ENCODE results near the gene CHRD. TPM values are rescaled to one million over a fixed set of nuclear protein-coding genes. Genes with fewer than 3 reads are reported as not detected.

Gene CHRD
- total and polyA plus RNA-seq, 9 of the 15 experiments (the other 6 are each of a cell fraction or from before 2014, with no cell fraction given), result 0.11 to 1.3 (median 0.59) TPM; not detected in 3

DNA sequence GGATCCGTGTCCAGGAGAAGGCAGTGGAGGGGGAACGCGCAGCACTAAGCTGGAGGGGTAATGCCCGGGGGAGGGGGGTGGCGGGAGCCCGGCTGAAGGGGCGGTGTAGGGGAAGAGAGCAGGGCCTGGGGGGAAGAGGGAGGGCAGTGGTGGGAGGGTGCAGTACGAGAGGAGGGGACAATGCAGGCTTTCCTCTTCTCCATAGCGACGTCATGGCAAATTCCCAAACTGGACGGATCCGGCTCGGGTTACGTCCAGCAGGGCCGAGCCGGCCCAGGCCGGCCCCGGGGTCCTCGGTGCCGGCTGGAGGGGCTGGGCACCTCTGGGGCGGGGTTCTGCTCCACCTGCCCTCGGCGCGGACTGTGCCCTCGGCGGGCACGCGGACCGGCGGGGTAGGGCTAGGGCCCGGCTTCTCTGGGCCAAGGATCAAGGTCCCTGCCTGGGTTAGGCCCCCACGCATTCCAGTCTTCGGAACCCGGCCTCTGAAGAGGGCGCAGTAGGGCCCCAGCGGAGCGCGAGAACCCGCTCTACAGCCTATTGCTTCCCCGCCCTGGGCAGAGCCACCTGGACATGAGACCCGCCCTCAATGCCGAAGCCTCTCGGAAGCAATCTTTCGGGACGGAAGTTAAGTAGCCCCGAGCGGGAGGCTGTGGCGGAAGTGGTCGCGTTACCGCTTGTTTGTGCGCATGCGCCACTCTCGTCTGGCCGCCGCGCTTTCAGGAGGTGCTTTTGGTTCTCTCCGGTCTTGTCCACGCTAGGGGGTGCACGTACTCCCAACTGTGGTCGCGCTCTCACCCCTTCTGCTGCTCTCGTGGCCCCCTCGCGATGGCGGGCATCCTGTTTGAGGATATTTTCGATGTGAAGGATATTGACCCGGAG is 16.9 kb upstream of the CHRD start (continued):
- TF ChIP-seq, protein P1, sequence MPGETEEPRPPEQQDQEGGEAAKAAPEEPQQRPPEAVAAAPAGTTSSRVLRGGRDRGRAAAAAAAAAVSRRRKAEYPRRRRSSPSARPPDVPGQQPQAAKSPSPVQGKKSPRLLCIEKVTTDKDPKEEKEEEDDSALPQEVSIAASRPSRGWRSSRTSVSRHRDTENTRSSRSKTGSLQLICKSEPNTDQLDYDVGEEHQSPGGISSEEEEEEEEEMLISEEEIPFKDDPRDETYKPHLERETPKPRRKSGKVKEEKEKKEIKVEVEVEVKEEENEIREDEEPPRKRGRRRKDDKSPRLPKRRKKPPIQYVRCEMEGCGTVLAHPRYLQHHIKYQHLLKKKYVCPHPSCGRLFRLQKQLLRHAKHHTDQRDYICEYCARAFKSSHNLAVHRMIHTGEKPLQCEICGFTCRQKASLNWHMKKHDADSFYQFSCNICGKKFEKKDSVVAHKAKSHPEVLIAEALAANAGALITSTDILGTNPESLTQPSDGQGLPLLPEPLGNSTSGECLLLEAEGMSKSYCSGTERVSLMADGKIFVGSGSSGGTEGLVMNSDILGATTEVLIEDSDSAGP (CRISPR knock-in tag; IDR thresholded peaks at IDR 0.05), result no peak
- TF ChIP-seq ZNF354B (CRISPR knock-in tag; IDR thresholded peaks at IDR 0.05) (no peak), ZNF311 (CRISPR knock-in tag; IDR thresholded peaks at IDR 0.05) (0 out of 2 replicates have a peak, but pooled peaks have one; percentile 31), JUND (IDR thresholded peaks at IDR 0.05; ENCODE audit: borderline replicate concordance, low read depth, low read length) (peak; percentile 2; the same call in 1 of the 2 replicates), JUND (tag; IDR thresholded peaks at IDR 0.05; ENCODE audit: borderline replicate concordance, low read depth, low read length) (no peak), ZBTB1 (CRISPR knock-in tag; IDR thresholded peaks at IDR 0.05; ENCODE audit: borderline replicate concordance, low read depth) (no peak; the same call in 1 of the 2 replicates), ZNF707 (CRISPR knock-in tag; conservative IDR thresholded peaks at IDR 0.05) (no peak), ILF3 (IDR thresholded peaks at IDR 0.05; ENCODE audit: borderline replicate concordance) (no peak; the same call in 1 of the 2 replicates), ZNF282 (CRISPR knock-in tag; IDR thresholded peaks at IDR 0.05) (no peak), PRPF4 (IDR thresholded peaks at IDR 0.05; ENCODE audit: insufficient read depth, low read depth, low read length, poor library complexity, severe bottlenecking) (no peak), ZNF274 (IDR thresholded peaks at IDR 0.05; ENCODE audit: borderline replicate concordance, low read depth, low read length) (no peak), CCNT2 (IDR thresholded peaks at IDR 0.05; ENCODE audit: borderline replicate concordance, extremely low read depth, insufficient read length, low read depth, low read length) (peak; percentile 87), TOE1 (IDR thresholded peaks at IDR 0.05; ENCODE audit: borderline replicate concordance) (0 out of 2 replicates have a peak, but pooled peaks have one; percentile 7), TOE1 (CRISPR knock-in tag; IDR thresholded peaks at IDR 0.05; ENCODE audit: borderline replicate concordance, low read depth) (no peak), CEBPG (CRISPR knock-in tag; IDR thresholded peaks at IDR 0.05) (no peak), CEBPG (tag; conservative IDR thresholded peaks at IDR 0.05 in 1 of 2, IDR thresholded peaks at IDR 0.05 in 1 of 2) (no peak), HMG20B (CRISPR knock-in tag; IDR thresholded peaks at IDR 0.05) (no peak)
- TF ChIP-seq, protein P2, sequence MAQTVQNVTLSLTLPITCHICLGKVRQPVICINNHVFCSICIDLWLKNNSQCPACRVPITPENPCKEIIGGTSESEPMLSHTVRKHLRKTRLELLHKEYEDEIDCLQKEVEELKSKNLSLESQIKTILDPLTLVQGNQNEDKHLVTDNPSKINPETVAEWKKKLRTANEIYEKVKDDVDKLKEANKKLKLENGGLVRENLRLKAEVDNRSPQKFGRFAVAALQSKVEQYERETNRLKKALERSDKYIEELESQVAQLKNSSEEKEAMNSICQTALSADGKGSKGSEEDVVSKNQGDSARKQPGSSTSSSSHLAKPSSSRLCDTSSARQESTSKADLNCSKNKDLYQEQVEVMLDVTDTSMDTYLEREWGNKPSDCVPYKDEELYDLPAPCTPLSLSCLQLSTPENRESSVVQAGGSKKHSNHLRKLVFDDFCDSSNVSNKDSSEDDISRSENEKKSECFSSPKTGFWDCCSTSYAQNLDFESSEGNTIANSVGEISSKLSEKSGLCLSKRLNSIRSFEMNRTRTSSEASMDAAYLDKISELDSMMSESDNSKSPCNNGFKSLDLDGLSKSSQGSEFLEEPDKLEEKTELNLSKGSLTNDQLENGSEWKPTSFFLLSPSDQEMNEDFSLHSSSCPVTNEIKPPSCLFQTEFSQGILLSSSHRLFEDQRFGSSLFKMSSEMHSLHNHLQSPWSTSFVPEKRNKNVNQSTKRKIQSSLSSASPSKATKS (CRISPR knock-in tag; IDR thresholded peaks at IDR 0.05), result no peak
- TF ChIP-seq, protein P3, sequence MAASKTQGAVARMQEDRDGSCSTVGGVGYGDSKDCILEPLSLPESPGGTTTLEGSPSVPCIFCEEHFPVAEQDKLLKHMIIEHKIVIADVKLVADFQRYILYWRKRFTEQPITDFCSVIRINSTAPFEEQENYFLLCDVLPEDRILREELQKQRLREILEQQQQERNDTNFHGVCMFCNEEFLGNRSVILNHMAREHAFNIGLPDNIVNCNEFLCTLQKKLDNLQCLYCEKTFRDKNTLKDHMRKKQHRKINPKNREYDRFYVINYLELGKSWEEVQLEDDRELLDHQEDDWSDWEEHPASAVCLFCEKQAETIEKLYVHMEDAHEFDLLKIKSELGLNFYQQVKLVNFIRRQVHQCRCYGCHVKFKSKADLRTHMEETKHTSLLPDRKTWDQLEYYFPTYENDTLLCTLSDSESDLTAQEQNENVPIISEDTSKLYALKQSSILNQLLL (CRISPR knock-in tag; IDR thresholded peaks at IDR 0.05; ENCODE audit: borderline replicate concordance), result no peak
- TF ChIP-seq, protein P4, sequence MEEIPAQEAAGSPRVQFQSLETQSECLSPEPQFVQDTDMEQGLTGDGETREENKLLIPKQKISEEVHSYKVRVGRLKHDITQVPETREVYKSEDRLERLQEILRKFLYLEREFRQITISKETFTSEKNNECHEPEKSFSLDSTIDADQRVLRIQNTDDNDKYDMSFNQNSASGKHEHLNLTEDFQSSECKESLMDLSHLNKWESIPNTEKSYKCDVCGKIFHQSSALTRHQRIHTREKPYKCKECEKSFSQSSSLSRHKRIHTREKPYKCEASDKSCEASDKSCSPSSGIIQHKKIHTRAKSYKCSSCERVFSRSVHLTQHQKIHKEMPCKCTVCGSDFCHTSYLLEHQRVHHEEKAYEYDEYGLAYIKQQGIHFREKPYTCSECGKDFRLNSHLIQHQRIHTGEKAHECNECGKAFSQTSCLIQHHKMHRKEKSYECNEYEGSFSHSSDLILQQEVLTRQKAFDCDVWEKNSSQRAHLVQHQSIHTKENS (CRISPR knock-in tag; IDR thresholded peaks at IDR 0.05), result no peak

Data from K562 (cell line).